HG03460 (cell line): ENCODE results near the gene ASTL.
A peak's percentile ranks its signal among the peaks of the same experiment; 100 is the strongest.
"Not testable (repeated sequence)": the region's sequence is repeated elsewhere in the genome, so short reads cannot be mapped to it uniquely, and the experiment has no call there.

Source experiments
- ATAC-seq: cut with Tn5 transposase; IDR thresholded peaks from one replicate; pipeline ENCODE4 v1.9.1; 2021; ENCODE audit not compliant: unreplicated experiment

The ASTL gene

DNA sequence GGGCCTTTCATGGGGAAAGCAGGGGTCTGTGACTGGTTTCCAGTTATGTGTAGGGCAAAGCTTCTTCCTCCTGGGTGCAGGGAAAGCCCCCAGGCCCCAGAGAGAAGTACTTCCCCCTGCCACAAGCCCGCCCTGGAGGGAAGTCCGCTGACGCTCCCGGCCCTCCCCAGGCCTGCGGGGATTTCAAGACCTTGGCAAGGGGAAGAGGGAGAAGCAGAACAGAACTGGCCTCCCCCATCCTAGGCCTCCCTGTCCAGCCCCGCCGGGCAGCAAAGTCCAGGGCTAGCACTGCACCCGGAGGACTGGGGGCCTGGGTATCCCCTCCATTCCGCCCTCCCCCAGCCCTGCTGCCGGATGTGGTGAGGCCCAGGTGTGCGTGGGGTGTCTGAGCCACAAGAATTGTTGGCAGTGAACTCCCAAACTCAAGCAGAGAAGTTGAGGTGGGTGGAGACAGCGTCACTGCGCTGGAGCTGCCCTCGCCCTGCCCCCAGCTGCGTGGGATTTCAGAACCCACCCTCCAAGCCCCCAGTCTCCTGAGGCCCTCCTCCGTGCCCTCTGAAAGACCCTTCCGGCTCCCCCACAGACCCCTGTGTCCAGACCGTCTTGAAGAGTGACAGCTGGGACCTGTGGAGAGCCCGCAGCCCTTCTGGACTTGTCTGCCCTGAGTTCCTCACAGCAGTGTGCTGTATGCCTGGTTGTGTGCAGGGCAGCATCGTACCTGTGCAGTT lies 8.0 kb upstream of the ASTL start:
- ATAC-seq, result peak; percentile 33

DNA sequence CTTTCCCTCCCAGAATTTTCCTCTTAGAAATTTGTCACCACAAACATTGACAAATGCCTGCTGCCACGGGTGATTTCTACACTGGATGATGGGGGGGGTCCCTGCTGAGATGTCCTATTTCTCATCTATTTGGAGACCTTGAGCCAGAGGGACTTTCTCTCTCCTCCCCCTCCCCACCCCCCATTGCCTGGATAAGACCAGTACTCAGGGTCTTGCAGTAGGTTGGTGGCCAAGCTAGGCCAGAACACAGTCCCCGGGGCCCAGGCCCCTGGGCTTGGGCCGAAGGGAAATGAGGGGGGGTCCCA lies 7.5 kb upstream of the ASTL start:
- ATAC-seq, result no peak

DNA sequence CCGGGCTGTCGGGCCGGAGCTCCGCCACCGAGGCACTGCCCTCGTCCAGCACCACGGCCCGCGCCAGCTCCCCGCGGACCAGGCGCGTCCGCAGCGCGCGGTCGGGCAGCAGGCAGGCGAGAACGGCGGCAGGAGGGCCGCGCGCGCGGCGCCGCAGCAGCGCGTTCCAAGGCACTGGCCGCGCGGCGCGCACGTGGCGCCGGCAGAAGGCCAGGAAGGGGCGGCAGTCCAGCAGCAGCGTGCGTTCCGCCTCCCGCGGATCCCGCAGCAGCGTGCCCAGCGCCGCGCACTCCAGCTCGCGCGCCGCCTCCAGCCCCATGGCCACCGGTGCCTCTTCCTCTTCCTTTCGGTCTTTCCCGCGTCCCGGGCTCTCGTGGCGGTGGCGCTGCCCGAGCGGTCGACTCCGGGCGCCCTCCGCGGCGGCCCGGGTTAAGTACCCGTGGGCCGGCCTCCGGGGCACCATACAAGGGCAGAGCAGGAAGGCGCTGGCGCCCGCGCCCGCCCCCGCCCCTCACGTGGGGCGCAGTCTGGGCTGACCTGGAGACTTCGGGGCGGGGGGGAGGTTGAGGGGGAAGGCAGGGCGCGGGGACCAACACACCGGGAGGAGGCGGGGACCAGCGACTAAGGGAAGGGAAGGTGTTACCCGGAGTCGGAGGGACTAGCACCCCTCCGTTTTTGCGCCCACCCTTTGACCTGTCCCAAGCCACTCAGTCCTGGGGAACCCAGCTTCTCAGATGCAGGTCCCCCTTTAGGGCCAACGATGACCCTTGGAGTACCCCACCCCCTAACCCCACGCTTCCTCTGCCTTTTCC lies 6.9 kb upstream of the ASTL start, which contains the start of gene DUSP2:
Gene DUSP2, minus strand, starts transcription at position 405 of the 812 bp plus-strand sequence. Its CDS starts 86 bp downstream, at position 319.
- peak; percentile 50 for ATAC-seq

DNA sequence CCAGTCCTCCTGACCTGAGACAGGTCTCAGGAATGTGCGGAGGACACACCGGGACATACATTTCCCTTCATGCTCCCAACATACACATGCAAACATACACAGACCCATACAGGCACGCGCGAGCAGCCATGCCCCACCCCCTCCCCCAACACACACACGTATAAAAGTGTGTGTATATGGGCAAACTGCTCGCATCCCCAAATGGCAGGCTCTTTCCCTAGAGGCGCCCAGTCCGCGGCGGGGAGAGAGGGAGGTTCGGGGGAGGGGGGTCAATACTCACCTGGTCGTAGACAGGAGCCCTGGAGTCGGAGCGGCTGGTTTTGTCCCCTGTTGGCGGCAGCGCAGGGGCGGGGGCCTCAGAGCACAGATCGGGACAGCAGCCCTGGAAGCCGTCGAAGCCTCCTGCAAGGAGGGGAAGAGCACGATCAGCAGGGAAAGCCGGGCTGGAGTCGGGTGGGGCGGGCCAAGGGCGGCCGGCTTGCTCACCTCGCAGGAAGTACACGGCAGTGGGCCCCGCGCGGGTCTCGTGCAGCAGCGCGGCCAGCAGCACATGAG lies 6.3 kb upstream of the ASTL start:
- ATAC-seq, result no peak

DNA sequence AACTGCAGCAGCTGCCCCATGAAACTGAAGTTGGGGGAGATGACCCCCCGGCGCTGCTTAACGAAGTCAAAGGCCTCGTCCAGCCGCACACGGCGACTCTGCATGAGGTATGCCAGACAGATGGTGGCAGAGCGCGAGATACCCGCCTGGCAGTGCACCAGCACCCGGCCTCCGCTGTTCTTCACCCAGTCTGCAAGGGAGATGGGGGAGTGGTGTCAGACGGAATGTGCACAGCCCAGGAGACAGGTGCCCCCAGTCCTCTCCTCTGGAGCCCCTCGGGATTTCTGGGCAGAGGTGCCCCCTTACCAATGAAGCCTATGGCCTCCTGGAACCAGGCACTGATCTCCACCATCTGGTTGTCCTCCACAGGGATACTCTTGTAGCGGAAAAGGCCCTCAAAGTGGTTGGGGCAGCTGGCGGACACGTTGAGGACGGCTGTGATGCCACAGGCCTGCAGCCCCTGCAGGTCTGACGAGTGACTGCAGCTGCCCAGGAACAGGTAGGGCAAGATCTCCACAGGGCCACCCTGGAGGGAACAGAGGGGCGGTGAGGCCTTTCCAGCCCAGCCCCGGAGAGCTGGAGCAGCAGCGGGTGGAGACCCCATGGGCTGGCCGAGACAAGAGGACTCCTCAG lies 5.7 kb upstream of the ASTL start:
- no peak for ATAC-seq

DNA sequence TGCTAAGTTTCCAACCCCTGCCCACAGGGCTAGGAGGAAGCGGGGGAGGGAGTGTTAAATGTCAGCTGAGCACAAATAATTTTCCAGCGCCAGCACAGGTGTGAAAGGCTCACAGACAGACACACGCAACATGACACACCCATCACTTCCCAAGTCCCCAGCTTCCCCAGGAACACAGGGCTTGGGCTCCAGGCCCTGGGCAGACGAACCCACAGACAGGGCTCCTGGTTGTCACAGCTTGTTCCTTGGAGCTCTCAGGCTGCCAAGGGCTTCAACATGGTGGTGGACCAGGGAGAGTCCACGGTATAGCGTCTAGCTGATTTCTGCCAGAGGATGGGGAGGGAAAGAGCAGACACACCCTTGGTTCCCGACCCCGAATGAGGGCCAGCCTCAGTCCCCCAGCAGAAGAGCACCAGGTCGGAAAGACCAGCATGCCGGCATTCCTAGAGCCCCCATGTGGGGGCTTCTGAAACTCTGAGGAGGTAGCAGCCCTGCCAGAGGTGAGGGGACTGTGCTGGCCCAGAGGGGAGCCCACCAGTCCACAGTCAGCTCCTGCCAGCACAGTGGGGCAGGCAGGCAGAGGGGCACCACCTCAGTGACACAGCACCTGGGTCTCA lies 5.0 kb upstream of the ASTL start:
- ATAC-seq, result no peak

DNA sequence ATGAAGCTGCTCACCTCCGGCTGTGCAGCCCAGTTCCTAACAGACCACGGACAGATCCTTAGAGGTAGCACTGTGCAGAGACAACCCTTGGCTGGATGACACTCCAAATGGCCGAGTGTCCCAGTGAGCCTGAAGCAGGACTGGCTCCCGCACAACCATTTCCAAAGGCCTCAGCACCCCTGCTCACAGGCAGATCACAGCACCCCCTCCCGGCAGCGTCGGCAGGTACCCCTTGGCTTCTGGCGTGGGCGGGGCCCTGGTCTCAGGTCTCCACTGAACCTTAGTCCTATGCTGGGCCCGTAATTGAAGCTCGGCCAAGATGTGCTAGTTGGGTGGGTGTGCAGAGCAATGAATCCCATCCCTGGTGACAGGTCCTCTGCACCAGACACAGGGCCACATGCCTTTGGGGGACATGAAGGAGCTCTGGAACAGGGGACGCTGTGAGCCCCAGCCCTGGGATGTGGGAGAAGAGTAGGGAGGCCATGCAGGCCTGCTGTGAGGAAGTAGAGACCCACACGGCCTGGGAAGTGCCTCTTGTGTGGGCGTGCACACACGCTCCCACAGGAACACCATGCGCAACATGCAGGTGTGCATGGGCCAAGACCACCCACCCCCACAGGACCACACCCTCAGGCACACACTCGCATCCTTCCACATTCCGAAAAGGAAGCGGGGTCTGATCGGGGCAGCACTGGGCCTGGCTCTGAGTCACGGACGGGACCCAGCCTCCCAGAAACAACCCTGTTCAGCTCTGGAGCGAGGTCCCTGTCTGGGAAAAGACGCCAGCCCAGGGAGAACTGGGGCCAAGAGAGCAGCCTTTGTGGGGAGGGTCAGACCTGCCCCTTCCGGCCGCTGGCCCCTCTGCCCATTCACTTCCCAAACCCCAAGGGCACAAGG lies 4.2 kb upstream of the ASTL start:
- no peak for ATAC-seq

DNA sequence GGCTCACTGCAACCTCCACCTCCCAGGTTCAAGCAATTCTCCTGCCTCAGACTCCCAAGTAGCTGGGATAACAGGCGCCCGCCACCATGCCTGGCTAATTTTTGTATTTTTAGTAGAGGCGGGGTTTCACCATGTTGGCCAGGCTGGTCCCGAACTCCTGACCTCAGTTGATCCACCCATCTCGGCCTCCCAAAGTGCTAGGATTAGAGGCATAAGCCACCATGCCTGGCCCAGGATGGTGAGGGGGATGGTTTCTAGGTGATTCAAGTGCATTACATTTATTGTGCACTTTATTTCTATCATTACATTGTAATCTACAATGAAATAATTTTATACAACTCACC lies 3.3 kb upstream of the ASTL start:
- ATAC-seq, result not testable (repeated sequence)

DNA sequence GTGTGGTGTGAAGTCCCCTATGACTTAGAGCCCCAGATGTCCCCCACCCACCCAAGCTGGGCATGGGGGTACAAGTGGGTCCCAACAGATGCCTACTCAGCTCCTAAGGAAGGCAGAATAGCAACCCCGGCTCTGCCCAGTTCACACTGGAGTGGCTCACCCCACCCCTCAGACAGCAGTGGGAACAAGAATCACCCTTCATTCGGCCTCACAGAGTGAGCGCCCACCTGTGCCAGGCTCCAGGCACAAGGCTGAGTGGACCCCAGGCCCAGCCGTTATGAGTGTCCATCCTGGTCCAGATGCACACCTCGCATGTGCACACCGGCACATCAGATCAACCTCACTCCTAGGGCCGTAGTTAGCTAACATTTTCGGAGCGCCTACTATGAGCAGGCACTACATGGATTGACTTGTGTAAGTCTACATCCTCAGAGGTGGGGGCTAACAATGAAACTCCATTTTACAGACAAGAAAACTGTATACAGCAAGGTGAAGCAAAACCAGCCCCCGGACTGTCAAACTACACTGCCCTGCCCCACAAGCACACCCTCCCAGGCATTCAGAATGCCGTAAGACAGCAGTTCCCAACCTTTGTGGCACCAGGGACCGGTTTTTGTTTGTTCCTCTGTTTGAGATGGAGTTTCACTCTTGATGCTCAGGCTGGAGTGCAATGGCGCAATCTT lies 2.8 kb upstream of the ASTL start:
- no peak for ATAC-seq

DNA sequence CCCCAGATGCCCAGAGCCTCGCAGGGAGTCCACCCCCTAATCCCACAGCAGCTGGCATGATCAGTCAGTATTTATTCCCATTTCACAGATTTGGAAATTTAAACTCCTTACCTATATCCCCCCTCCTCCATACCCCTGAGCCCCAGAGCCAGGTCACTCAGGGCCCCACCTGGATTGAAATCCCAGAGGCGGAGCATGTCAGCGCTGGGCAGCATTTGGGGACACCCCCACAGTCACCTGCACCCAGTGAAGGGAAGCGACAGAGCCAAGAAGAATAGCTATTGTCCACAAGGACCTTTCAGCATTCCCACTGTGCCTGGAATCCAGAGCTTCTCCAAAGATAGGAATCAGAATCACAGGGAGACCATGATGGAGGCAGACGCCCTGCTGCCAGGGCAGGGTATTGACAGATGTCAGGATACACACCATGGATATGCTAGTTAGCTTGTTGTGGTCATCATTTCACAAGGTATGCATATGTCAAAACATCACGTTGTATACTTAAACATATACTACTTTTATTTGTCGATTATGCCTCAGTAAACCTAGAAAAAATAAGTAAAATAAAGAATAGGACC lies 968 bp upstream of the ASTL start:
- ATAC-seq, result no peak

DNA sequence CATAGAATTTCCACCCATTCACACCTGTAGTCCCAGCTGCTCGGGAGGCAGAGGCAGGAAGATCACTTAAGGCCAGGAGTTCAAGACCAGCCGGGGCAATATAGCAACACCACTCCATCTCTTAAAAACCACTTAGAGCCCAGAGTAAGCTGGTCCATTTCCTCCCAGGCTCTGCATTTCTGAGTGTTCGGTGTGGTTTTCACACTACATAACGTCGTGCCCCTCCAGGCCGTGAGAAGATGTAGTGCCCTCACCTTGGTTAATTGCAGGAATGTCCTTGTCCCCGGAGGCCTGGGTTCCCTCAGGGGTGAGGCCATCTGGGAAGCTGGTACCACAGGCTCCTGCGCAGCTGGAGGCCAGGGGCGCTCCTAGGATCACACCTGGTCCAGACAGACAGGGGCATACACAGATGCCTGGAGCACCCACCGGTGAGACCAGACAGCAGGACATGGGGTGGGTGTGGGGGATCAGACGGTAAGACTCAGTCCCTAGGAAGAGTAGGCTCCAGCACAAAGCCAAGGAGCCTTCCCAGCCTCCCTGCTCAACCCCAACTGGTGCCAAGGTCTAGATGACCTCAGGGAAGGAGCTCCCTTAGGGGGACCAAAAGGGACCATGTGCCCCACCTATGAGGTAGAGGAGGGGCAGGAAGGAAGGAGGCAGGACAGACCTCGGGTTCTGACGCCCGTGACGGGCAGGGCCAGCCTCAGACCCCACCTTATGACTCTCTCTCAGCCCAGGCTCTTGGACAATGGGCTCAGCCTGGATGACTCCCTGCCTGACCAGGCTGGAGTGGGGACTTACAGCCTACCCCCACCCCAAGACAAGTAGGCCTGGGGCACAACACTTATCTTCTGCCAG lies 752 bp downstream of the ASTL start:
- no peak for ATAC-seq

DNA sequence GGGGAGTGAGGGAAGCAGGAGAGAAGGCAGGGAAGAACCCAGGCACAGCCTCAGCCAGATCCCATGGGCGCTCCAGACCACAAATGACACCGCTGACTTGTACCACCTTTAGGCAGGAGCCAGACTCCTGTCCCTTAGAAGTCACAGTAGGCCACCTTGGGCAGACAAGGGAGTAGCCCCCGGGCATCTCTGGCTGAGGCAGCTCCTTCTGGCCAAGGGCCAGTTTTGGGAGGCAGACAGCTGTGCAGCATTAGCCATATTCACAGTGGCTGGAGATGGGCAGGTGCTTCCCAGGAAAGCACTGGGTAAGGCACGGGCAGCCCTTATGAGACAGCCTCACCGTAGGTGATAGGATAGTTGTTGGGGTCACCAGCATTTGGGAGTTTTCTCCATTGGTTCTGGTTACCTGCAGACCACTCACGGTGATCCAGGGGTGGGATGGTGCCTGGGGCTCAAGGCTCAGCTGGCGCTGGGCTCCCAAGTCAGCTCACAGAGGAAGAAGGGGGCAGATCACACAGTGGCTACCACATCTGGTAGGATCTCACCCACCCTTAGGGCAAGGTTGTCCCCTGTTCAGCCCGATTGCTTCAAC lies 2.1 kb downstream of the ASTL start:
- ATAC-seq, result no peak

DNA sequence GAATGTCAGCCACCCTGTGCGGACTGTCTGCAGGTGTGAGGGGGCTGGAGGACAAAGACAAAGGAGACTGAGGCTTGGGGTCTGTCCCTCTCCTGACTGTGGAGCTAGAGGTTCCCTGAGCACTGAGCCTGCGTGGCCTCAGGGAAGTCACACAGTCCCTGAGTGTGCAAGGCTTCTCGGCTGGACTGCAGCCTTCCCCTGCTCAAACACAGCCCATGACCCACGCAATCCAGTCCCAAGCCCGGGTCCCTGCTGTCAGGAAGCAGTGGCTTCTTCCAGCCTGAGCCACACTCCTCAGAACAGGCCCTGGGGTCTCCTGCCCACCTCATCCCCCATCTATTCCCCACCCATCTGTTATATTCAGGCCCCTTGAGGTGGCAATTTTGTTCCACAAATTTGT lies 2.7 kb downstream of the ASTL start:
- no peak for ATAC-seq

DNA sequence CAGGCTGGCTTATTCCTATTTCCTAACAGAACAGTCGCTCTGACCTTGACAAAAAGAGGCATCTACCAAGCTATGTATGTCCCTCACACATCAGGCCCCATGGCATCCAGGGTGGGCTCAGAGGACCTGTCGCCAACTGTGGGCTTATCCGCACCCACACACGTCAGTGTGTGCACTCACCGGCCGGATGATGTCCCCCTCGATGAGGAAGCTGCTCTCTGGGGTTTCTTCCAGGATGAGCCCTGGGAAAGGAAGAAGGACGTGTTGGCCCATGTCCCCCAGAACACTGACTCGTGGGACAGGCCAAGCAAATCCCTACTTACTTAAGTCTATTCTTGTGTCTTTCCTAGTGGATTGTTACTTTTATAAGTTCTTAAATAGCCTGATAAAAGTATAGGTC lies 3.1 kb downstream of the ASTL start:
- no peak for ATAC-seq

DNA sequence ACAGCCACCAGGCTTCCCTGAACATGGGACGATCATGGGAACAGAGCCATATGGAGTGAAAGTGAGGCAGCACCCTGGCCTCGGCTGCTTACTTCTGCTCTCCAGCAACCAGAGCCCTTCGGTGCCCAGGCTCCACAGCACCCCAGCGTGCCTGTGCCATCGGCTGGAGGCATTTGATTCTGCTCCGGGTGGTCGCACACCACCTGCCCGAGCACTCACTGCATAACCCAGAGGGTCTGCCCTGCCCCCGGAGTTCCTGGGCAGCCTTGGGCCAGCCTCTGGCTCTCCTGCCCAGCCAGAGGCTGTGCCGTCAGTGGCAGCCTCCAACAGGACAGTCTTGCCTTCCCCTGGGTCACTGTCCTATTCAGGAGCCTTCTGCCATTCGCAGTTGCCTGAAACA lies 3.9 kb downstream of the ASTL start:
- no peak for ATAC-seq

DNA sequence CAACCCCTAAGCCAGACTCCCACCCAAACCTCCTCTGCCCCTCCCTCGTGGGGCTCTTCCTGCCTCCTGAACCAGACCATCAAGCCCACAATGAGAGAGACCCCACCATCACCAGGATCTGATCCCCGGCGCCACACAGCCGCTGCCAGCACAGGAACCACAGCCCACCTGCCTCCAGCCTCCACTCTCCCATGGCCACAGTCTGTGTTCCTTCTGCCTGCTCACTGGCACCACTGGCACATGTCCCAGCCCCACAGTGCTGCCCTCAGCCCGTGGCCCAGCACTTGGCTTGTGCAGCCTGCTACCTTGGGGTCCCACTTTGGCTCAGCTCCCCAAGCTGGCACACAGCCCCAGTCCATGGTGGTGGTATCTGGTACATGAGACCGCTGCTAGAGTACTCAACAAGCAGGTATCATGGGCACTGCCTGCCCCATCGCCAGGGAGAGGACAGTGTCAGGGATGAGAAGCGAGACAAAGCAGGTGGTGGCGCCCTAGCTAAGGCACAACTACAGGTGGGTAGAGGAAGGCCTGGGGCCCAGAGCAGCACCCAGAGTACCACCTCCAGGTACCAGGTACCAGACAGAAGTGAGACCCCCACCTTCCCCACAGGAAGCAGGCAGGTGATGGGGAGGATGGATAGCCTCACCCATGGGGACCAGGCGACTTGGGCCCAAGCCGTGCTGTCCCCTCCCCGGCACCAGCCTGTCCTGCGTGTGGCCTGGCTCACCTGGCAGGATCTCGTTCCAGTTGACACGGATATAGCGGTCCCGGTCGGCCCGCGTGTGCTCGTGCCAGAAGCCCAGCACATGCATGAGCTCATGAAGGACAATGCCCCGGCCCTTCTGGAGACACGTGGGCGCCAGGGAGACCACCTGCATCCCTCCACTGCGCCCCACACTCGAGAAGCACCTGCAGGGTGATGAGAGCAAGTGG lies 6.2 kb downstream of the ASTL start:
- no peak for ATAC-seq

DNA sequence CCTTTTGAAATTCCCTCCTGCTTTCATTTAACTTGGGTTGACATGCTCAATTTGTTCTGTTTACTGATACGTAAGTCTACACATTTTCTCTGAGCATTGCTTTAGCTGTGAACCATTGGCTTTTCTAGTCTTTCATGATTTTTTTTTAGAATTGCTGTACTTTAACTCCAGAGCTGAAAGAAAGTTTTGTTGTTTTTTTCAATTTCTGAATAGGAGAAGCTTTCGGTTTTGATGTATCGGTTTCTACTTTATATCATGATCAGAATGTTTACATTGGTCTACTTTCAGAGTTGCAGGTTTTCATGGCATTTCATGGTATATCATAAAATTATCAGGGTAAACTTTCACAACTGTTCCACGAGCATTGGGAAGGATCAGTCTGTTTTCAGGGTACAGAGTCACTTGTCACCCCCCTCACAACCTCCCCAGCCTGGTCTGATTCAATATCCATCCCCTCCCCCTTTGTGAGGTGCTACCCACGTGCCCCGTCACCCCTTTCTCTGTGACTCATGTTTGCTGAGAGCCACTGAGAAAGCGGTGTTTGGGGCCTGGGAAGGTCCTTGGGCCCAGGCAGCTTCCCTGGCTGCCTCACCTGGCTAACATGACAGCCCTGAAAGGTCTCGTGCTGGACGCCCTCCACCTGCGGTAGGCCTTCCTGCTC lies 7.0 kb downstream of the ASTL start:
- no peak for ATAC-seq
